Mucosa of descending colon (tissue), 3 donors: Measurements from ENCODE around the gene FOXB1. TPM values are rescaled to one million over a fixed set of nuclear protein-coding genes. Genes with fewer than 3 reads are reported as not detected.

ENCODE experiments used
- ATAC-seq: fragments of 200-7000 bp; cut with Tn5 transposase; one replicate; pipeline ENCODE4 v1.9.1; 2020; ENCODE audit warnings: mild to moderate bottlenecking, moderate library complexity
- DNase-seq, 3 donors: peaks; one replicate each; pipeline ENCODE4 v3.0.0-alpha.2; 2020
- H3K36me3 ChIP-seq: fragments of 200-600 bp; one replicate; pipeline ENCODE4 v1.8.0; 2021; ENCODE audit warnings: low read depth, mild to moderate bottlenecking
- H3K4me1 ChIP-seq: fragments of 200-600 bp; one replicate; pipeline ENCODE4 v1.8.0; 2021; ENCODE audit warnings: low read depth, mild to moderate bottlenecking
- H3K4me3 ChIP-seq: fragments of 200-600 bp; one replicate; pipeline ENCODE4 v1.8.0; 2021; ENCODE audit warnings: mild to moderate bottlenecking
- H3K9me3 ChIP-seq: fragments of 200-600 bp; one replicate; pipeline ENCODE4 v1.8.0; 2021; ENCODE audit warnings: mild to moderate bottlenecking
- CTCF ChIP-seq: fragments of 200-600 bp; IDR thresholded peaks from one replicate; pipeline ENCODE4 v1.8.0; 2022; ENCODE audit warnings: antibody characterized with exemption, mild to moderate bottlenecking
- intact Hi-C, 2 donors: fragments of 100-400 bp; cut with DNase I in 1 of 2; cut with micrococcal nuclease in 1 of 2; formaldehyde crosslinking; loops; one replicate each; pipeline versions ENCODE4 v1.11.0 to v1.11.1; 2022; cut with DNase I, micrococcal nuclease
- total RNA-seq, 3 donors: library from RNA; stranded (reverse); fragmentation: NEBNext Ultra II Directional in 2 of 3; extraction: Animal tissue kit (Norgen Biotek cat#: 25700) in 2 of 3; gene quantifications; one replicate each; pipeline versions ENCODE4 v1.2.1 to v1.2.4, GENCODE V29; 2021 to 2023
- donor health status: DM: no; HTN: no; CAD: no; lungs with moderate emphysema.
- donor health status: DM: no; HTN: no; CAD: no.
- donor health status: DM: no; HTN: yes; CAD: no.

The FOXB1 gene
- total RNA-seq, 3 donors from 2014 or later = not detected

GRCh38 chr15:60020736-60021135 lies 16.6 kb downstream of the FOXB1 start:
- intact Hi-C loops = no loop called here
- TF ChIP-seq CTCF = no peak
- H3K4me1 ChIP-seq = no peaks in the 10 kb centered on the region
- no peak for ATAC-seq
- H3K9me3 ChIP-seq = no peaks in the 10 kb centered on the region
- no peak for DNase-seq
- H3K4me3 ChIP-seq = no peak overlapping the region
- no peaks in the 10 kb centered on the region for H3K36me3 ChIP-seq

GRCh38 chr15:60021589-60022378 lies 17.7 kb downstream of the FOXB1 start:
- ATAC-seq (no peak), DNase-seq (no peak)
- Histone ChIP-seq H3K4me3 (no peak overlapping the region), H3K9me3 (no peaks in the 10 kb centered on the region), H3K4me1 (no peaks in the 10 kb centered on the region), H3K36me3 (no peaks in the 10 kb centered on the region)
- TF ChIP-seq CTCF = no peak
- intact Hi-C loops = no loop called here

GRCh38 chr15:60022379-60022741 lies 18.2 kb downstream of the FOXB1 start:
- TF ChIP-seq CTCF = no peak
- DNase-seq (no peak), ATAC-seq (no peak)

GRCh38 chr15:60026555-60026954 lies 22.4 kb downstream of the FOXB1 start:
- Histone ChIP-seq H3K4me3 (no peak overlapping the region), H3K9me3 (no peaks in the 10 kb centered on the region), H3K36me3 (no peaks in the 10 kb centered on the region), H3K4me1 (no peaks in the 10 kb centered on the region)
- no peak for ATAC-seq
- intact Hi-C loops = no loop called here
- TF ChIP-seq CTCF = no peak
- DNase-seq = no peak

More at GRCh38 chr15:60022379-60022741, 18.2 kb downstream of the FOXB1 start:
- no peak overlapping the region for H3K4me3 ChIP-seq
- intact Hi-C loops = no loop called here
- H3K4me1 ChIP-seq = no peaks in the 10 kb centered on the region
- H3K9me3 ChIP-seq = no peaks in the 10 kb centered on the region
- H3K36me3 ChIP-seq = no peaks in the 10 kb centered on the region

- DNase-seq (no peak), ATAC-seq (no peak)
- Histone ChIP-seq H3K4me1 (no peaks in the 10 kb centered on the region), H3K4me3 (no peak overlapping the region), H3K36me3 (no peaks in the 10 kb centered on the region), H3K9me3 (no peaks in the 10 kb centered on the region)
- intact Hi-C loops = no loop called here
- TF ChIP-seq CTCF = no peak
Observed at GRCh38 chr15:60035344-60035743, 31.2 kb downstream of the FOXB1 start.
